MM.1S (cell line): ENCODE measurements around the gene ACTN4.

Experiments used
- DNase-seq: peaks from one replicate; pipeline ENCODE4 v3.0.0-alpha.2; 2015
- H2AFZ ChIP-seq: fragments of 300-600 bp; sonication (generic); 2 replicates; pipeline ENCODE4 v1.6.0; 2016; ENCODE audit warnings: antibody characterized with exemption, low read length
- H3F3A ChIP-seq: fragments of 300-600 bp; sonication (generic); 2 replicates; pipeline ENCODE4 v1.6.1; 2016; ENCODE audit warnings: mild to moderate bottlenecking, antibody characterized with exemption, low read length, moderate library complexity, mixed read lengths; ENCODE audit not compliant: insufficient read depth
- H3K27ac ChIP-seq: fragments of 300-600 bp; sonication (generic); 2 replicates; pipeline ENCODE4 v1.5.1; 2016; ENCODE audit warnings: mild to moderate bottlenecking, low read length
- H3K27me3 ChIP-seq: fragments of 300-600 bp; sonication (generic); replicated peaks from 2 replicates; pipeline ENCODE4 v1.6.0; 2016; ENCODE audit warnings: low read length; ENCODE audit not compliant: insufficient read depth
- H3K36me3 ChIP-seq: fragments of 300-600 bp; sonication (generic); replicated peaks from 2 replicates; pipeline ENCODE4 v1.6.1; 2016; ENCODE audit warnings: mild to moderate bottlenecking, low read length, mixed read lengths; ENCODE audit not compliant: insufficient read depth
- H3K4me1 ChIP-seq: fragments of 300-600 bp; sonication (generic); 2 replicates; pipeline ENCODE4 v1.6.1; 2016; ENCODE audit warnings: low read length, mixed read lengths
- H3K4me2 ChIP-seq: fragments of 300-600 bp; sonication (generic); 2 replicates; pipeline ENCODE4 v1.6.0; 2016; ENCODE audit warnings: low read depth, low read length
- H3K4me3 ChIP-seq: fragments of 300-600 bp; sonication (generic); 2 replicates; pipeline ENCODE4 v1.5.1; 2016; ENCODE audit warnings: low read length, mixed read lengths
- H3K79me2 ChIP-seq: fragments of 300-600 bp; sonication (generic); 2 replicates; pipeline ENCODE4 v1.6.1; 2016; ENCODE audit warnings: mixed run types, low read length, mixed read lengths
- H3K9ac ChIP-seq: fragments of 300-600 bp; sonication (generic); 2 replicates; pipeline ENCODE4 v1.6.1; 2016; ENCODE audit warnings: low read length, mixed read lengths
- H3K9me2 ChIP-seq: fragments of 300-600 bp; sonication (generic); replicated peaks from 2 replicates; pipeline ENCODE4 v1.6.1; 2016; ENCODE audit warnings: mild to moderate bottlenecking, low read length, mixed read lengths; ENCODE audit not compliant: insufficient read depth
- H3K9me3 ChIP-seq: fragments of 300-600 bp; sonication (generic); replicated peaks from 2 replicates; pipeline ENCODE4 v1.6.1; 2016; ENCODE audit warnings: mild to moderate bottlenecking, low read length, mixed read lengths; ENCODE audit not compliant: insufficient read depth
- H4K20me1 ChIP-seq: fragments of 300-600 bp; sonication (generic); 2 replicates; pipeline ENCODE4 v1.6.1; 2016; ENCODE audit warnings: mild to moderate bottlenecking, low read length, moderate library complexity, mixed read lengths; ENCODE audit not compliant: insufficient read depth
- EZH2 ChIP-seq: fragments of 300-600 bp; sonication (generic); optimal IDR thresholded peaks from 2 replicates; pipeline ENCODE3; 2017; ENCODE audit warnings: low read depth, mild to moderate bottlenecking, antibody characterized with exemption, low read length, mixed read lengths
- EZH2phosphoT487 ChIP-seq: fragments of 300-600 bp; sonication (generic); IDR thresholded peaks from 2 replicates; pipeline ENCODE4 v1.6.1; 2018; ENCODE audit warnings: antibody characterized with exemption, low read length
- TF ChIP-seq, protein P1 (sequence below): fragments of 300-600 bp; sonication (generic); IDR thresholded peaks from 2 replicates; pipeline ENCODE4 v1.5.1; 2016; ENCODE audit warnings: antibody characterized with exemption, low read length, mixed read lengths

The ACTN4 gene

DNA sequence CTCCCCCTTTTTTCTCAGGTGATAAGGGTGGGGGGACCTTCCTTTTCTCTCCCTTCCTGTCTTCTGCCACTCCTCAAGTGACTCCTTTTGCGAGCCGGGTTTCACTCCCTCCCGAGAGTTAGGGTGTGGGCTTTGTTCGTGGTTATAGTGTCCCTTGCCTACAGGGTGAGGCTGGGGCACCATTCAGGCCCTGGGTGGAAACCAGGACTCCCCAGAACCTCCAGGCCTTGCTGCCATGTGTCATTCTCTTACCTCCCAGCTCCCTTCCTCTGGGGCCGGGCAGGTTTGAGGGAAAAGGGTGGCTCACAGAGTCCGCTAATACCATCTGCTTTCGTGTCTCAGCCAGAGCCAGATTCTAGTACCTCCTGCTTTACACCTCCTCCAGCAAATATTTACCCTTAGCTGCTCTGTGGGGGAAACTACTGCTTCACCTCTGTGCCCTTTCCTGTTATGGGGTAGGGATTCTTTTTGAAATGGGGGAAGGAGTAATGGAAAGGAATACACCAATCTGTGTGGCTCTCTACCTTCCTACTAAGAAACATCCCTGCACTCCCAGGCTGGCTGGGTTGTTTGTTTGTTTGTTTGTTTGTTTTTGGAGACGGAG, 2.8 kb downstream of the ACTN4 start:
- Histone ChIP-seq H3K9me3 (no peaks in the 10 kb centered on the region), H3K9me2 (no peaks in the 10 kb centered on the region), H3K4me2 (peak overlapping the region; percentile 98; the same call in 1 of the 2 replicates), H4K20me1 (peaks cover 22% of the 10 kb centered on the region), H3K36me3 (no peaks in the 10 kb centered on the region), H3K9ac (no peak overlapping the region), H3K27ac (no peak overlapping the region), H3K27me3 (no peaks in the 10 kb centered on the region), H3K4me3 (no peak overlapping the region), H3F3A (0 out of 2 replicates have a peak, but pooled peaks cover 5% of the 10 kb centered on the region), H2AFZ (no peak overlapping the region), H3K4me1 (peaks cover 18% of the 10 kb centered on the region), H3K79me2 (peaks cover 78% of the 10 kb centered on the region)
- DNase-seq: no peak
- TF ChIP-seq EZH2phosphoT487 (no peak), EZH2 (no peak)
- TF ChIP-seq, protein P1, sequence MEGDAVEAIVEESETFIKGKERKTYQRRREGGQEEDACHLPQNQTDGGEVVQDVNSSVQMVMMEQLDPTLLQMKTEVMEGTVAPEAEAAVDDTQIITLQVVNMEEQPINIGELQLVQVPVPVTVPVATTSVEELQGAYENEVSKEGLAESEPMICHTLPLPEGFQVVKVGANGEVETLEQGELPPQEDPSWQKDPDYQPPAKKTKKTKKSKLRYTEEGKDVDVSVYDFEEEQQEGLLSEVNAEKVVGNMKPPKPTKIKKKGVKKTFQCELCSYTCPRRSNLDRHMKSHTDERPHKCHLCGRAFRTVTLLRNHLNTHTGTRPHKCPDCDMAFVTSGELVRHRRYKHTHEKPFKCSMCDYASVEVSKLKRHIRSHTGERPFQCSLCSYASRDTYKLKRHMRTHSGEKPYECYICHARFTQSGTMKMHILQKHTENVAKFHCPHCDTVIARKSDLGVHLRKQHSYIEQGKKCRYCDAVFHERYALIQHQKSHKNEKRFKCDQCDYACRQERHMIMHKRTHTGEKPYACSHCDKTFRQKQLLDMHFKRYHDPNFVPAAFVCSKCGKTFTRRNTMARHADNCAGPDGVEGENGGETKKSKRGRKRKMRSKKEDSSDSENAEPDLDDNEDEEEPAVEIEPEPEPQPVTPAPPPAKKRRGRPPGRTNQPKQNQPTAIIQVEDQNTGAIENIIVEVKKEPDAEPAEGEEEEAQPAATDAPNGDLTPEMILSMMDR: no peak

DNA sequence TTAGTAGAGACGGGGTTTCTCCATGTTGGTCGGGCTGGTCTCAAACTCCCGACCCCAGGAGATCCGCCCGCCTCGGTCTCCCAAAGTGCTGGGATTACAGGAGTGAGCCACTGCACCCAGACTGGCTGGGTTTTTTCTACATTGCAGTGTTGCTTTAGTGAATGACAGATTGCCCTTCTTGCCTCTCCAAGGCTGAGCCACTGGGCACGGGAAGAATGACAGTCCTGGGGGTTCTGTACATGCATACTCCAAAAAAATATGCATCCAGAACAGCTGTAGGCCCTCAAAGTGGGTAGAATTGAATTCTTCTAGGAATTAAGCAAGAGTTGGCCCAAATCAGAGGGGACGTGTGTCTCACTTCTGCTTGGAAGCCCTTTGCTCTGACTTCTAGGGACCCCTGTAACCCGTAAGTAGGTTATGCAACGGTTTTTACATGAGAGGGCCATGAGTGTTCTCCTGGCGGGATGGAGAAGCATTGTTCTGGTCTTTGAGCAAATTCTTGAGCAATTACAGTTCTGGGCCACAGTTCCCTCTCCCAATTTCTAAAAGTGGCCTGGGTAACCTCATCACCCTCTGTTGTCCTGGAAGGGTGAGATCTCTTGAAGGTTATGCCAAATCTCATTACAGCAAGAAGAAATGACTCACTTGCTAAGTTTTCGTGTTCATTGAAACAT, 3.6 kb downstream of the ACTN4 start:
- H4K20me1 ChIP-seq: peaks cover 22% of the 10 kb centered on the region
- no peak for DNase-seq

GRCh38 chr19:38653028-38653571, 5.7 kb downstream of the ACTN4 start:
- Histone ChIP-seq H4K20me1 (peaks cover 35% of the 10 kb centered on the region), H3K27me3 (no peaks in the 10 kb centered on the region), H3K9me2 (no peaks in the 10 kb centered on the region), H3K79me2 (peaks cover 100% of the 10 kb centered on the region), H3F3A (0 out of 2 replicates have a peak, but pooled peaks cover 5% of the 10 kb centered on the region), H2AFZ (no peak overlapping the region), H3K4me2 (no peak overlapping the region), H3K4me1 (peaks cover 28% of the 10 kb centered on the region), H3K9me3 (no peaks in the 10 kb centered on the region), H3K36me3 (no peaks in the 10 kb centered on the region), H3K4me3 (no peak overlapping the region), H3K9ac (no peak overlapping the region), H3K27ac (no peak overlapping the region)
- DNase-seq: no peak
- TF ChIP-seq EZH2: no peak
- TF ChIP-seq EZH2phosphoT487: no peak
- TF ChIP-seq, protein P1: no peak

More for the DNA sequence above, 3.6 kb downstream of the ACTN4 start:
- Histone ChIP-seq H2AFZ (no peak overlapping the region), H3K27ac (no peak overlapping the region), H3K9me3 (no peaks in the 10 kb centered on the region), H3K27me3 (no peaks in the 10 kb centered on the region), H3K9ac (no peak overlapping the region), H3K4me3 (no peak overlapping the region), H3K4me1 (peaks cover 23% of the 10 kb centered on the region), H3K9me2 (no peaks in the 10 kb centered on the region), H3K36me3 (no peaks in the 10 kb centered on the region), H3F3A (0 out of 2 replicates have a peak, but pooled peaks cover 5% of the 10 kb centered on the region), H3K4me2 (no peak overlapping the region), H3K79me2 (peaks cover 86% of the 10 kb centered on the region)
- TF ChIP-seq EZH2phosphoT487 (no peak), EZH2 (no peak)
- TF ChIP-seq, protein P1: no peak
